Smooth muscle cell of the pulmonary artery (primary cell): ENCODE data around the gene CACNA2D4. TPM values are rescaled to one million over a fixed set of nuclear protein-coding genes. Genes with fewer than 3 reads are reported as not detected.

Experiments used
- total RNA-seq: library from RNA; depleted of rRNA; stranded (reverse); fragments of >200 nt; gene quantifications from 2 replicates; pipeline ENCODE4 v1.2.3, GENCODE V29; 2014

Gene CACNA2D4, protein sequence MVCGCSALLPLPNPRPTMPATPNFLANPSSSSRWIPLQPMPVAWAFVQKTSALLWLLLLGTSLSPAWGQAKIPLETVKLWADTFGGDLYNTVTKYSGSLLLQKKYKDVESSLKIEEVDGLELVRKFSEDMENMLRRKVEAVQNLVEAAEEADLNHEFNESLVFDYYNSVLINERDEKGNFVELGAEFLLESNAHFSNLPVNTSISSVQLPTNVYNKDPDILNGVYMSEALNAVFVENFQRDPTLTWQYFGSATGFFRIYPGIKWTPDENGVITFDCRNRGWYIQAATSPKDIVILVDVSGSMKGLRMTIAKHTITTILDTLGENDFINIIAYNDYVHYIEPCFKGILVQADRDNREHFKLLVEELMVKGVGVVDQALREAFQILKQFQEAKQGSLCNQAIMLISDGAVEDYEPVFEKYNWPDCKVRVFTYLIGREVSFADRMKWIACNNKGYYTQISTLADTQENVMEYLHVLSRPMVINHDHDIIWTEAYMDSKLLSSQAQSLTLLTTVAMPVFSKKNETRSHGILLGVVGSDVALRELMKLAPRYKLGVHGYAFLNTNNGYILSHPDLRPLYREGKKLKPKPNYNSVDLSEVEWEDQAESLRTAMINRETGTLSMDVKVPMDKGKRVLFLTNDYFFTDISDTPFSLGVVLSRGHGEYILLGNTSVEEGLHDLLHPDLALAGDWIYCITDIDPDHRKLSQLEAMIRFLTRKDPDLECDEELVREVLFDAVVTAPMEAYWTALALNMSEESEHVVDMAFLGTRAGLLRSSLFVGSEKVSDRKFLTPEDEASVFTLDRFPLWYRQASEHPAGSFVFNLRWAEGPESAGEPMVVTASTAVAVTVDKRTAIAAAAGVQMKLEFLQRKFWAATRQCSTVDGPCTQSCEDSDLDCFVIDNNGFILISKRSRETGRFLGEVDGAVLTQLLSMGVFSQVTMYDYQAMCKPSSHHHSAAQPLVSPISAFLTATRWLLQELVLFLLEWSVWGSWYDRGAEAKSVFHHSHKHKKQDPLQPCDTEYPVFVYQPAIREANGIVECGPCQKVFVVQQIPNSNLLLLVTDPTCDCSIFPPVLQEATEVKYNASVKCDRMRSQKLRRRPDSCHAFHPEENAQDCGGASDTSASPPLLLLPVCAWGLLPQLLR
- total RNA-seq = 0.07 and 1.5 TPM in 2 replicates

DNA sequence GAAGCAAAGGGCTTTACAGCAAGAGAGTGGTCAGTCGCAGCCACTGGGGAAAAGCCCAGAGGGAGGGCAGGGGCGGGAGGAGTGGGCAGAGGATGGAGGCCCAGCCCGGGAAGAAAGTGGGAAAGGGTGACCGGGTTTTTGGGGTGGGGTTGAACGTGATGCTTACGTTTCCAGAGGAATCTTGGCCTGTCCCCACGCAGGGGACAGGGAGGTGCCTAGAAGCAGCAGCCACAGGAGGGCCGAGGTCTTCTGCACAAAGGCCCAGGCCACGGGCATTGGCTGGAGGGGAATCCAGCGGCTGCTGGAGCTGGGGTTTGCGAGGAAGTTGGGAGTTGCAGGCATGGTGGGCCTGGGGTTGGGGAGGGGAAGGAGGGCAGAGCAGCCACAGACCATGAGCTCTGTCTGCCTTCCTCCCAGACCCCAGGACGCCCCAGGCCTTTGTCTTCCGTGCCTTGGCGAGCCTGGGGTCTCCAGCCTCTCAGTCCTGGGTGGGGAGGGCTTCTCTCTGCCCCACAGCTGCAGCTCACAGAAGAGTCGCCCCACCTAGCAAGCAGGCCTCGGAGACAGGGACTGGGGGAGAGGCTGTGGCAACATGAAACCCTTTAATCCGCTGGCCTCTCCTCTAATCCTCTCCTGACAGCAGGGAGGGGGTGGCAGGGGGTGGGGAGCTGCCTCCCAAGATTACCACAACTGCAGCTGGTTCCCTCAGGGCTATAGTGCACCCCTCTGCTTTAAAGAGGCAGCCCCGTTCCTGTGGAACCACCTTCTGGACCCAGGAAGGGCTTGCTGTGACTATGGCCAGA, at the start of gene CACNA2D4:
CACNA2D4 (minus strand) TSS at position 572 of the 803 bp plus-strand sequence; CDS start at position 393, 179 bp downstream.

DNA sequence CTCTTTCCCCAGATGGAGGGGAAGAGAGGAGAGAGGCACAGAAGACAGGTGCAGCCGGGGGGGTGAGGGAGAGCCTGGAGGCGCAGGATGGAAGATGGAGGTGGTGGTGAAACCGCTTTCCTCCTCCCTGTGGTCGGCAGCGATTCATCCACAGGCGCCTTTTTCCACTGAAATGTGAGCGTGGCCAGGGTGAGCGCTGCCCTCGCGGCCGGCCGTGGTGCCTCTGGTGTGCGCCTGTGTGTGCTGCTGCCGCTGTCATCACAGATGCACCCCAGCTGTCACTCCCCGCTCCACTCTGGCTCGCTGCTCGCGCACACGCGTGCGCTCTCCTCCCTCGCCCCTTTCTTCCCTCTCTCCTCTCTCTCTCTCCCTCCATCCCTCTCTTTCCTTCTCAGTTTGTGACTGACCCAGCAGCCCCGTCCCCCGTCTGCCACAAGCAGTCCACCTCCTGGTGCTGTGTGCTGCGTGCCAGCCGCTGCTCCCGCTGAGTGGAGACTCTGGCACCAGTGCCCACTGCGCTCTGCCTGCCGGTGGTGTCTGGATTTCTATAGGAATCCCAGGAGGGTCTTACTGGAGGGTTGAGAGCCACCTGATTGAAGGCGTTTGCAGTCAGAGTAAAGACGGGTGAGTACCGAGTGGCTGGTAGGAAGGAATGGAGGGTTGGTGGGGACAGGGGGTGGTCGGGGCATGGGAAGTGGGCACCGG, 98.1 kb downstream of the CACNA2D4 start, which contains the start of gene LRTM2:
LRTM2 (plus strand) TSS at position 375 of the 705 bp plus-strand sequence. CDS start 7,584 bp downstream, outside the sequence.

Other genes with a start within 250 kb of the CACNA2D4 start
- gene ADIPOR2, start 227.6 kb downstream of the CACNA2D4 start, total RNA-seq = 41.7 and 43.9 TPM in 2 replicates
- not detected in 2 replicates for gene LRTM2, start 98.1 kb downstream of the CACNA2D4 start, total RNA-seq
- gene DCP1B, start 85.8 kb upstream of the CACNA2D4 start, total RNA-seq = 7.6 and 9.0 TPM in 2 replicates
- 8.9 and 10.0 TPM in 2 replicates for gene CACNA1C, start 134.3 kb upstream of the CACNA2D4 start, total RNA-seq